Measurements from ENCODE around the gene HSFX2.
"Not testable (repeated sequence)": the region's sequence is repeated elsewhere in the genome, so short reads cannot be mapped to it uniquely, and the experiment has no call there.

HSFX2 gene

GRCh38 chrX:149569770-149570169 is 25.3 kb downstream of the HSFX2 start:
- H3K4me3 ChIP-seq (replicated peaks; ENCODE audit: low read depth, low read length), result no peak overlapping the region
- no peak for DNase-seq (ENCODE audit: extremely low read depth, insufficient read length)

GRCh38 chrX:149568701-149569296 is 26.3 kb downstream of the HSFX2 start:
- Histone ChIP-seq H3K36me3 (ENCODE audit: control insufficient read depth, insufficient read depth, low read length) (no peaks in the 10 kb centered on the region), H3K4me3 (replicated peaks; ENCODE audit: low read depth, low read length) (no peak overlapping the region), H3K27me3 (replicated peaks; ENCODE audit: control insufficient read depth, insufficient read depth, low read length) (no peaks in the 10 kb centered on the region)
- no peak for TF ChIP-seq CTCF (IDR thresholded peaks at IDR 0.05; ENCODE audit: insufficient read depth, low read length, poor library complexity, severe bottlenecking)
- no peak for DNase-seq (ENCODE audit: extremely low read depth, insufficient read length)

More at GRCh38 chrX:149569770-149570169, 25.3 kb downstream of the HSFX2 start:
- H3K27me3 ChIP-seq (replicated peaks; ENCODE audit: control insufficient read depth, insufficient read depth, low read length), result no peaks in the 10 kb centered on the region
- TF ChIP-seq CTCF (IDR thresholded peaks at IDR 0.05; ENCODE audit: insufficient read depth, low read length, poor library complexity, severe bottlenecking), result no peak
- H3K36me3 ChIP-seq (ENCODE audit: control insufficient read depth, insufficient read depth, low read length), result no peaks in the 10 kb centered on the region

- no peaks in the 10 kb centered on the region for H3K27me3 ChIP-seq (replicated peaks; ENCODE audit: control insufficient read depth, insufficient read depth, low read length)
- no peak overlapping the region for H3K4me3 ChIP-seq (replicated peaks; ENCODE audit: low read depth, low read length)
- TF ChIP-seq CTCF (IDR thresholded peaks at IDR 0.05; ENCODE audit: insufficient read depth, low read length, poor library complexity, severe bottlenecking), result no peak
- no peaks in the 10 kb centered on the region for H3K36me3 ChIP-seq (ENCODE audit: control insufficient read depth, insufficient read depth, low read length)
- DNase-seq (ENCODE audit: extremely low read depth, insufficient read length), result no peak
Measured at GRCh38 chrX:149567621-149568417, 27.3 kb downstream of the HSFX2 start.

- no peak overlapping the region for H3K4me3 ChIP-seq (replicated peaks; ENCODE audit: low read depth, low read length)
- TF ChIP-seq CTCF (IDR thresholded peaks at IDR 0.05; ENCODE audit: insufficient read depth, low read length, poor library complexity, severe bottlenecking), result no peak
- H3K36me3 ChIP-seq (ENCODE audit: control insufficient read depth, insufficient read depth, low read length), result no peaks in the 10 kb centered on the region
- H3K27me3 ChIP-seq (replicated peaks; ENCODE audit: control insufficient read depth, insufficient read depth, low read length), result no peaks in the 10 kb centered on the region
- no peak for DNase-seq (ENCODE audit: extremely low read depth, insufficient read length)
Measured at GRCh38 chrX:149563359-149563758, 31.8 kb downstream of the HSFX2 start.

GRCh38 chrX:149555251-149555650 is 39.9 kb downstream of the HSFX2 start:
- DNase-seq (ENCODE audit: extremely low read depth, insufficient read length); H3K4me3 ChIP-seq (replicated peaks; ENCODE audit: low read depth, low read length); H3K27me3 ChIP-seq (replicated peaks; ENCODE audit: control insufficient read depth, insufficient read depth, low read length); H3K36me3 ChIP-seq (ENCODE audit: control insufficient read depth, insufficient read depth, low read length): not testable (repeated sequence)

- not testable (repeated sequence) for H3K27me3 ChIP-seq (replicated peaks; ENCODE audit: control insufficient read depth, insufficient read depth, low read length); H3K36me3 ChIP-seq (ENCODE audit: control insufficient read depth, insufficient read depth, low read length); DNase-seq (ENCODE audit: extremely low read depth, insufficient read length); H3K4me3 ChIP-seq (replicated peaks; ENCODE audit: low read depth, low read length)
Measured at GRCh38 chrX:149551939-149552248, 43.2 kb downstream of the HSFX2 start.

- H3K4me3 ChIP-seq (replicated peaks; ENCODE audit: low read depth, low read length); DNase-seq (ENCODE audit: extremely low read depth, insufficient read length); H3K27me3 ChIP-seq (replicated peaks; ENCODE audit: control insufficient read depth, insufficient read depth, low read length); H3K36me3 ChIP-seq (ENCODE audit: control insufficient read depth, insufficient read depth, low read length): not testable (repeated sequence)
Measured at GRCh38 chrX:149551245-149551938, 43.7 kb downstream of the HSFX2 start.

GRCh38 chrX:149550454-149550853 is 44.7 kb downstream of the HSFX2 start:
- H3K36me3 ChIP-seq (ENCODE audit: control insufficient read depth, insufficient read depth, low read length); H3K27me3 ChIP-seq (replicated peaks; ENCODE audit: control insufficient read depth, insufficient read depth, low read length); H3K4me3 ChIP-seq (replicated peaks; ENCODE audit: low read depth, low read length): not testable (repeated sequence)

GRCh38 chrX:149549701-149550100 is 45.4 kb downstream of the HSFX2 start, which contains the start of gene HSFX3:
TSS of gene HSFX3 (minus strand) at chrX:149549924. CDS start at chrX:149549852, 72 bp downstream.
- H3K4me3 ChIP-seq (replicated peaks; ENCODE audit: low read depth, low read length); DNase-seq (ENCODE audit: extremely low read depth, insufficient read length); H3K27me3 ChIP-seq (replicated peaks; ENCODE audit: control insufficient read depth, insufficient read depth, low read length); H3K36me3 ChIP-seq (ENCODE audit: control insufficient read depth, insufficient read depth, low read length): not testable (repeated sequence)

More at GRCh38 chrX:149550454-149550853, 44.7 kb downstream of the HSFX2 start:
- not testable (repeated sequence) for DNase-seq (ENCODE audit: extremely low read depth, insufficient read length)

- H3K36me3 ChIP-seq (ENCODE audit: control insufficient read depth, insufficient read depth, low read length); H3K4me3 ChIP-seq (replicated peaks; ENCODE audit: low read depth, low read length); H3K27me3 ChIP-seq (replicated peaks; ENCODE audit: control insufficient read depth, insufficient read depth, low read length); DNase-seq (ENCODE audit: extremely low read depth, insufficient read length): not testable (repeated sequence)
Measured at GRCh38 chrX:149547782-149548181, 47.3 kb downstream of the HSFX2 start.

Data from GM06990 (cell line).